VCaP (cell line): ENCODE data around the gene DGKG.

Experiments
- H3K27ac ChIP-seq: fragments of 450-650 bp; 2 replicates; pipeline ENCODE4 v1.5.1; 2017
- CTCF ChIP-seq: fragments of 450-650 bp; conservative IDR thresholded peaks from 2 replicates; pipeline ENCODE4 v1.5.1; 2017; ENCODE audit warnings: mild to moderate bottlenecking, moderate library complexity

Gene DGKG

DNA sequence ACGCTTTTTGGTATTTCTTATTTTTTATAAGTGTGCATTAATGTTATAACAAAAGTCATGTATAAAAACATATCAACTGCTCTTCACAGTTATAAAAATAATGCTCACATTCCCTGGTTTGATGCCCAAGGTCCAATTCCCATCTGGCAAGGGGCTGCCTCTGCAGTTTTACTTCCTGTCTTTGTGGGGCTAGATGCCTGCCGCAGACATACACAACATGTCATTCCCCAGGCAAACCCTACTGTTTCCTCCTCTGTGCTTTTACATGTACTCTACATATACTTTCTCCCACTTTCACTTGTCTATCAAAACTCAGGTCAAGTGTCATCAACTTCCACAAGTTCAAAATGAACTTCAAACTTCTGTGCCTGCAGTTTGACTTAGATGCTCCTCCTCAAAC is 192.7 kb downstream of the DGKG start:
- no peak for TF ChIP-seq CTCF
- no peak overlapping the region for H3K27ac ChIP-seq

DNA sequence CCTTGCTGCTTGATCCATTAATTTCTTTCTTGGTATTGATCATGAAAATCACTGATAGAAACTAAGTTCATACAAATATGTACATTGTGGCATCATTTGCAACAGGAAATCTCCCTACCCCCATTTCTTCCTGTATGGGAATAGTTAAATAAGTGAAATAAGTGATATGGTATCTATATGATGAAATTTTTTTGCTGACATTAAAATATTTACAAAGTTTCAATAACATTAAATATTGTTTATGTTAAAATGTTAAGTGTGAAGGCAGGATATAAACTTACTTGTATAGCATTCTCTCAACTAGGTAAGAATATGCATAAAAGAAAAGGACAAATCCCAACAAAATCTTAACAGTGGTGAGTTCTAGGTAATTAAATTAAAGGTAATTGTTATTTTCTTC is 193.1 kb downstream of the DGKG start:
- TF ChIP-seq CTCF = no peak
- no peak overlapping the region for H3K27ac ChIP-seq

GRCh38 chr3:186167646-186168395 is 194.2 kb downstream of the DGKG start:
- TF ChIP-seq CTCF = no peak

GRCh38 chr3:186166491-186167288 is 195.3 kb downstream of the DGKG start:
- no peak overlapping the region for H3K27ac ChIP-seq

More at GRCh38 chr3:186167646-186168395, 194.2 kb downstream of the DGKG start:
- no peak overlapping the region for H3K27ac ChIP-seq

DNA sequence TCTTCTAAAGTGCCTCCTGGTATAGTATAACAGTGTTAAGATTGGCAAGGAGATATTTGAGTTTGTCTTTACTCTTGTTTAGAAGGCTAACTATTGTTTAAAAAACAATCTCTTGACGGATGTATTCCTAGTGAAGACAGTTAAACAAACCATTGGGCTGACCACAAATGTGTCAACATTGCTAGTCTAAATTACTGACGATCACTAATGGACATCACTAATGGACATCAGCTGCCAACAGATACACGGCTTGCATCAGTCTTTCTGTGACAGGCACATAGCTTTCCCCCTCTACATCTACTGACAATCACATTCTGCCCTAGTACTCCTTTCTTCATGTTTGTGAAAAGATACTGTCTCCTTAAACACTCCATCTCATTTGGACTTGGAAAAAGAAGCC is 196.0 kb downstream of the DGKG start:
- H3K27ac ChIP-seq = no peak overlapping the region
- TF ChIP-seq CTCF = no peak

More at GRCh38 chr3:186166491-186167288, 195.3 kb downstream of the DGKG start:
- TF ChIP-seq CTCF = no peak

- no peak overlapping the region for H3K27ac ChIP-seq
- no peak for TF ChIP-seq CTCF
Measured at GRCh38 chr3:186165331-186165730, 196.7 kb downstream of the DGKG start.

GRCh38 chr3:186164696-186165095 is 197.3 kb downstream of the DGKG start:
- H3K27ac ChIP-seq = no peak overlapping the region
- TF ChIP-seq CTCF = no peak
